Fibroblast of lung (primary cell): ENCODE measurements around the gene TTF1.

Experiments
- CTCF ChIP-seq, 2 donors: IDR thresholded peaks in 1 of 2; conservative IDR thresholded peaks in 1 of 2; 1 replicate in 1 of 2; 2 replicates in 1 of 2; pipeline ENCODE4 v1.5.1; 2011 to 2012; ENCODE audit warnings: low read length in 2 of 2, control low read depth in 1 of 2, inconsistent platforms in 1 of 2, low read depth in 1 of 2, mild to moderate bottlenecking in 1 of 2
- EZH2 ChIP-seq: IDR thresholded peaks from 2 replicates; pipeline ENCODE4 v1.5.1; 2012; ENCODE audit warnings: low read length, control low read depth, mild to moderate bottlenecking; ENCODE audit errors: missing control alignments

DNA sequence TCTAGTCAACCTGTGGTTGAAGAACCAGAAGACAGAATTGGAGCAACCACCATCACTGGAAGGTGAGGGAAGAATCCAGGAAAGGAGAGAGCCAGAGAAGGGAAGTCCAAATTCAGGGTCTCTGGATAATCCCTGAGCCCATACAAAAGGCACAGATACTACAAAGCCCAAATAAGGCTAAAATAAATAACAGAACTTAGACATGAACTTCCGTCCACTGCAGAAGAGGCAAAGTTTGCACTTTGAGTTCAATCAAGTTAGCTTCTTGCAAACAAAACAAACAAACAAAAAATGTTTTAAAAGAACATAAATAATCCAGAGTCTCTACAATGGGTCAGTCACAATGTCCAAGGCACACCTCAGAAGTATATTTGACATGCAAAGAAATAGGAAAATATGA is 24.4 kb upstream of the TTF1 start:
- TF ChIP-seq CTCF (conservative IDR thresholded peaks at IDR 0.05 in 1 of 2, IDR thresholded peaks at IDR 0.05 in 1 of 2; ENCODE audit: low read depth in 1 of 2, low read length in 2 of 2), result no peak
- no peak for TF ChIP-seq EZH2
